ENCODE data around the gene PGAM2. TPM values are rescaled to one million over a fixed set of nuclear protein-coding genes. Genes with fewer than 3 reads are reported as not detected.

The PGAM2 gene
- total and polyA plus RNA-seq, 8 donors: 0.92 to 5.8 (median 3.7) TPM; not detected in 4

DNA sequence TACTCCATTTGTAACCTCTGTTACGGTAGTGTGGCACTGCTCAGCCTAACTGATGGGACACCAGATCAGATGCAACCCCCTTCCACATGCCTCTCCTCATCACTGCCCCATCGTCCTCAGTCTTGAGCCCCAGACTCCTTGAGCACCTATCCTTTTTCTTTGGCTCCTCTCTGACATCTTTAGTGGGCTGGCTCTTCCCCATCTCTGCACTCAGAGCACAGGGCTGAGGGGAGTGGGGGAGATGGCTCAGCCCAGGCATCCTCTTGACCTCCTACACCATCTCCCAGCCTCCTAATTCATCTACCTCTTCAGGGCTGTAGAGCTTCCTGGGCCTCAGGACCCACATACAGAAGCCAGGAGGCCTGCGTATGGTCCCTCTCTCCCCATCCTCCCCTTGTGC, 18.4 kb upstream of the PGAM2 start:
- Histone ChIP-seq H3K27ac (peak overlapping the region in 3 of 5 donors; percentile 38 to 95 (median 94)), H3K27me3 (no peaks in the 10 kb centered on the region), H3K4me1 (peaks cover 7 to 53% (median 39%) of the 10 kb centered on the region in 4 donors), H3K9me3 (no peaks in the 10 kb centered on the region), H3K4me3 (no peak overlapping the region), H3K36me3 (peaks cover 18 to 20% (median 19%) of the 10 kb centered on the region in 4 donors)
- no peak for TF ChIP-seq EP300 (IDR thresholded peaks at IDR 0.05)
- no peak for TF ChIP-seq POLR2AphosphoS5 (IDR thresholded peaks at IDR 0.05)
- TF ChIP-seq, protein P1, sequence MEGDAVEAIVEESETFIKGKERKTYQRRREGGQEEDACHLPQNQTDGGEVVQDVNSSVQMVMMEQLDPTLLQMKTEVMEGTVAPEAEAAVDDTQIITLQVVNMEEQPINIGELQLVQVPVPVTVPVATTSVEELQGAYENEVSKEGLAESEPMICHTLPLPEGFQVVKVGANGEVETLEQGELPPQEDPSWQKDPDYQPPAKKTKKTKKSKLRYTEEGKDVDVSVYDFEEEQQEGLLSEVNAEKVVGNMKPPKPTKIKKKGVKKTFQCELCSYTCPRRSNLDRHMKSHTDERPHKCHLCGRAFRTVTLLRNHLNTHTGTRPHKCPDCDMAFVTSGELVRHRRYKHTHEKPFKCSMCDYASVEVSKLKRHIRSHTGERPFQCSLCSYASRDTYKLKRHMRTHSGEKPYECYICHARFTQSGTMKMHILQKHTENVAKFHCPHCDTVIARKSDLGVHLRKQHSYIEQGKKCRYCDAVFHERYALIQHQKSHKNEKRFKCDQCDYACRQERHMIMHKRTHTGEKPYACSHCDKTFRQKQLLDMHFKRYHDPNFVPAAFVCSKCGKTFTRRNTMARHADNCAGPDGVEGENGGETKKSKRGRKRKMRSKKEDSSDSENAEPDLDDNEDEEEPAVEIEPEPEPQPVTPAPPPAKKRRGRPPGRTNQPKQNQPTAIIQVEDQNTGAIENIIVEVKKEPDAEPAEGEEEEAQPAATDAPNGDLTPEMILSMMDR (IDR thresholded peaks at IDR 0.05): no peak
- TF ChIP-seq POLR2A (IDR thresholded peaks at IDR 0.05): no peak
- DNase-seq: no peak
- intact Hi-C loops (cut with DNase I; ENCODE audit: low total_unique reads): no loop called here
- 85 to 96% (median 92%) methylated on average over 3 of the region's 3 CpGs for WGBS, 5 donors

- Histone ChIP-seq H3K27ac (peak overlapping the region; percentile 89 to 97 (median 94)), H3K27me3 (no peaks in the 10 kb centered on the region), H3K36me3 (peaks cover 29 to 31% (median 31%) of the 10 kb centered on the region in 4 donors), H3K4me1 (peaks cover 7 to 53% (median 37%) of the 10 kb centered on the region in 4 donors), H3K4me3 (peak overlapping the region; percentile 63 to 76 (median 70)), H3K9me3 (no peaks in the 10 kb centered on the region)
- DNase-seq: peak; percentile 99
- 0% methylated on average over 21 to 54 of the region's 54 CpGs for WGBS, 5 donors
- peak in 2 of 3 donors; percentile 75 to 78 for TF ChIP-seq POLR2AphosphoS5 (IDR thresholded peaks at IDR 0.05)
- TF ChIP-seq, protein P1 (IDR thresholded peaks at IDR 0.05): no peak
- intact Hi-C loops (cut with DNase I; ENCODE audit: low total_unique reads): no loop called here
Observed at GRCh38 chr7:44082541-44083207, 17.3 kb upstream of the PGAM2 start.

GRCh38 chr7:44081266-44081748, 15.9 kb upstream of the PGAM2 start:
- H3K9me3 ChIP-seq: no peaks in the 10 kb centered on the region
- DNase-seq: no peak
- peak overlapping the region; percentile 63 to 76 (median 70) for H3K4me3 ChIP-seq
- intact Hi-C loops (cut with DNase I; ENCODE audit: low total_unique reads): no loop called here
- peak overlapping the region; percentile 69 to 97 (median 94) for H3K27ac ChIP-seq
- peaks cover 7 to 59% (median 47%) of the 10 kb centered on the region in 4 donors for H3K4me1 ChIP-seq
- 16 to 40% (median 28%) methylated on average over 9 of the region's 9 CpGs for WGBS, 5 donors
- TF ChIP-seq EP300 (IDR thresholded peaks at IDR 0.05) (no peak), POLR2A (IDR thresholded peaks at IDR 0.05) (no peak), POLR2AphosphoS5 (IDR thresholded peaks at IDR 0.05) (no peak)
- TF ChIP-seq, protein P1 (IDR thresholded peaks at IDR 0.05): no peak
- no peaks in the 10 kb centered on the region for H3K27me3 ChIP-seq
- peaks cover 39 to 45% (median 44%) of the 10 kb centered on the region in 4 donors for H3K36me3 ChIP-seq

- peaks cover 45 to 50% (median 50%) of the 10 kb centered on the region in 4 donors for H3K36me3 ChIP-seq
- no peaks in the 10 kb centered on the region for H3K9me3 ChIP-seq
- peak overlapping the region in 2 of 4 donors; percentile 70 to 71 for H3K4me3 ChIP-seq
- intact Hi-C loops (cut with DNase I; ENCODE audit: low total_unique reads): no loop called here
- no peak for DNase-seq
- H3K27me3 ChIP-seq: no peaks in the 10 kb centered on the region
- no peak for TF ChIP-seq POLR2A (IDR thresholded peaks at IDR 0.05)
- no peak for TF ChIP-seq EP300 (IDR thresholded peaks at IDR 0.05)
- no peak for TF ChIP-seq POLR2AphosphoS5 (IDR thresholded peaks at IDR 0.05)
- TF ChIP-seq, protein P1 (IDR thresholded peaks at IDR 0.05): no peak
- WGBS, 5 donors: 64 to 76% (median 72%) methylated on average over 11 of the region's 11 CpGs
- peak overlapping the region in 4 of 5 donors; percentile 89 to 97 (median 94) for H3K27ac ChIP-seq
- peaks cover 7 to 64% (median 51%) of the 10 kb centered on the region in 4 donors for H3K4me1 ChIP-seq
Observed at GRCh38 chr7:44080686-44081265, 15.4 kb upstream of the PGAM2 start.
